HG03108 (cell line): ENCODE measurements around the gene UGCG.
"Not testable (repeated sequence)": the region's sequence is repeated elsewhere in the genome, so short reads cannot be mapped to it uniquely, and the experiment has no call there.

Experiments used
- ATAC-seq: cut with Tn5 transposase; IDR thresholded peaks from one replicate; pipeline ENCODE4 v1.9.1; 2021; ENCODE audit warnings: moderate library complexity; ENCODE audit not compliant: unreplicated experiment

The UGCG gene

GRCh38 chr9:111890334-111890733 lies 6.3 kb upstream of the UGCG start:
- no peak for ATAC-seq

DNA sequence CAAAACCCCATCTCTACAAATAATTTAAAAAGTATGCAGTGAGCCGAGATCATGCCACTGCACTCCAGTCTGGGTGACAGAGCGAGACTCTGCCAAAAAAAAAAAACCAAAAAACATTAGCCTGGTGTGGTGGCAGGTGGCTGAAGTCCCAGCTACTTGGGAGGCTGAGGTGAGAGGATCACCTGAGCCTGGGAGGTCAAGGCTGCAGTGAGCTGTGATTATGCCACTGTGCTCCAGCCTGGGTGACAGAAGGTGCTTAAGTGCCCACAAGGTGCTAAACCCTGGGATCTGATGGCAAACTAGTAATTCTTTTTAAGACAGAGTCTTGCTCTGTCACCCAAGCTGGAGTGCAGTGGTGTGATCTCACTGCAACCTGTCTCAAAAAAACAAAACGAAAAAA lies 5.7 kb upstream of the UGCG start:
- ATAC-seq, result not testable (repeated sequence)

GRCh38 chr9:111891910-111892499 lies 4.6 kb upstream of the UGCG start:
- no peak for ATAC-seq

DNA sequence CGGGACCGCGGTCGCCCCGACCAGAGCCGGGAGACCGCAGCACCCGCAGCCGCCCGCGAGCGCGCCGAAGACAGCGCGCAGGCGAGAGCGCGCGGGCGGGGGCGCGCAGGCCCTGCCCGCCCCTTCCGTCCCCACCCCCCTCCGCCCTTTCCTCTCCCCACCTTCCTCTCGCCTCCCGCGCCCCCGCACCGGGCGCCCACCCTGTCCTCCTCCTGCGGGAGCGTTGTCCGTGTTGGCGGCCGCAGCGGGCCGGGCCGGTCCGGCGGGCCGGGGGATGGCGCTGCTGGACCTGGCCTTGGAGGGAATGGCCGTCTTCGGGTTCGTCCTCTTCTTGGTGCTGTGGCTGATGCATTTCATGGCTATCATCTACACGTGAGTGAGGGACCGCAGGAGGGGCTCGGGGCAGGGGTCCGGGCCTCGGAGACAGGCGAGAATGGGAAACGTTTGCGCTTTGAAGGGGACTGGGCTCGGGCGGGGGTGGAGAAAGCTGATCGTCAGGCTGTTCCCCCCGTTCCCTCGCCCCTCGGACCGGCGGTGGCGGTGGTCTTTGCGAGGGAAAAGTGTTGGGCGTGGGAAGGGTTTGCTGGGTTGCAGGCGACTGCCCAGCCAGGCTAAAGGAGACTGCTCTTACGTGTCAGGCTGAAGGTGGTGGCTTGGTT lies 457 bp downstream of the UGCG start:
- peak; percentile 29 for ATAC-seq

- peak; percentile 26 for ATAC-seq
Measured at GRCh38 chr9:111897601-111898137, 1.1 kb downstream of the UGCG start.

GRCh38 chr9:111898331-111899096 lies 1.9 kb downstream of the UGCG start:
- ATAC-seq, result no peak

DNA sequence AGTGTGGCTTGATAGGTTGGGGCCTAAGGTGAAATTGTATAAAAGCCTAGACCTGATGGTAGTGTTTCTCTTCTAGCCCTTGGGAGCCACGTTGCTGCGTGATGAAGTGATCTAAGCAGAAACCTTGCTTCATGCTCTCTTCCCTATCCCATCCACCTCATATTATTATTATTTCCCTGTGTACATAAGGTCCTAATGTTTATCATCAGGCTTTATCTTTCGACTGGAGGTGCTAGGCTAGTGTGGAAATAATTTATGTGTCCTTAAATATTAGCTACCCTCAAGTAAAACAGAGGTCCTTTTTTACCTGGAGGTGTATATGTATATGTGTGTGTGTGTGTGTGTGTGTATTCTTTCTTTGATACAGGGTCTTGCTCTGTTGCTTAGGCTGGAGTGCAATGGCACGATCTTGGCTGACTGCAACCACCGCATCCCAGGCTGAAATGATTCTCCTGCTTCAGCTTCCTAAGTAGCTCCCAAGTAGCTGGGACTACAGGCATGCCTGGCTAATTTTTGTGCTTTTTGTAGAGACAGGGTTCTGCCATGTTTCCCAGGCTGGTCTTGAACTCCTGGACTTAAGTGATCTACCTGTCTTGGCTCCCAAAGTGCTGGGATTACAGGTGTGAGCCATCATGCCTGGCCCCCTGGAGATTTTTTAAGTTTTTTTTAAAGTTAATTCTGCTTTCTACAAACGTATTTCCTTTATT lies 3.7 kb downstream of the UGCG start:
- ATAC-seq, result no peak

DNA sequence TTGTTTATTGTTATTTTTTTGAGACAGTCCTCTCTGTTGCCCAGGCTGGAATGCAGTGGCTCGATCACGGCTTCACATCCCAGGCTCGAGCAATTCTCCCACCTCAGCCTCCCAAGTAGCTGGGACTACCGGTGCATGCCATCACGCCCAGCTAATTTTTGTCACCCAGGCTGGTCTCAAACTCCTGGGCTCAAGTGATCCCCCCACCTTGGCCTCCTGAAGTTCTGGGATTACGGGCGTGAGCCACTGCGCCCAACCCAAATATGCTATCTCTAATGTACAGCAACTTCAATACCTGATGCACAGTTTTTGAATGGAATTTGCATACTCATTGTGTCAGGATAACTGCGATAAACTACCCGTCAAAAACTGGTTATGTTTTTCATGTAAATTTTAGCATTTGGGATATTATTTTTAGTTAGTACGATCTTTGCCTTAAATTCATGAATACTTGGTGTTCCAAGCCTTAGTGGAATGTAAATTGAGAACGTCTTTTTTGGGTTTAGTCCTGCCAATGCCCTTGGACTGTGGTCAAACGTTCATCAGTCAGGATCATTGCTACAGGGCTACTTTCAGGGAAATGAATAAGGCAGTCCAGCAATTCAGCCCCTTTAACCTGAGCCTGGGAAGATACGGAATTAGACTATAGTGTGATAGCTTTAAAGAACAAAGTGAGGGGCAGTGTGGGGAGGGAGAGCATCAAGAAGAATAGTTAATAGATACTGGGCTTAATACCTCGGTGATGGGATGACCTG lies 4.4 kb downstream of the UGCG start:
- no peak for ATAC-seq

GRCh38 chr9:111902391-111903139 lies 6.0 kb downstream of the UGCG start:
- no peak for ATAC-seq

DNA sequence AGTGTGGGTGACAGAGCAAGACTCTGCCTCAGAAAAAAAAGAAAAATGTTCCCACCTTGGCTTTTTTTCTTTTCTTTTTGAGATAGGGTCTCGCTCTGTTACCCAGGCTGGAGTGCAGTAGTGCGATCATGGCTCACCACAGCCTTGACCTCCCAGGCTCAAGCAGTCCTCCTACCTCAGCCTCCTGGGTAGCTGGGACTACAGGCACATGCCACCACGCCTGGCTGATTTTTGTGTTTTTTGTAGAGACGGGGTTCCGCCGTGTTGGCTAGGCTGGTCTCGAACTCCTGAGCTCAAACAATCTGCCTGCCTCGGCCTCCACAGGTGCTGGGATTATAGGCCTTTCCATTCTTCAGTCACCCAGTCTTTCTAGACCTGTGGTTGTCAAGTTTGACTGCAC lies 6.9 kb downstream of the UGCG start:
- not testable (repeated sequence) for ATAC-seq

GRCh38 chr9:111904026-111904425 lies 7.4 kb downstream of the UGCG start:
- no peak for ATAC-seq

GRCh38 chr9:111904891-111905291 lies 8.3 kb downstream of the UGCG start:
- ATAC-seq, result no peak

DNA sequence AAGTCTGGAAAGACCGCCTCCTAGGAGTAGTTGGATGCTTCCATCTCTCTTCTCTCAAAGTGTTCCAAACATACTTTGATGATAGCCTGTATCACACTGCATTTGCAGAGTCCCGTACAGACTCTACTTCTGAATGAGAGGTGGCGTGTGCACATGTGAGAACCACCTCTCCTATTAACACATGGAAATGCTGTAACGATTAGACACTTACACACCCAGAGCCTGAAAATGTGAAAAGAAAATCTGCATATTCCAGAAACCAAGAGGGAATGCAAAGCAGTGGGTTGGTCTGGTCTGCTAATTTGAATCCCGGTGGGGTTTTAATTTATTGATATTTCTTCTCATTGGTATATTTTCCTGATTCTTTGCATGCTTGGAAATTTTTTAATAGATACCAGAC lies 10.5 kb downstream of the UGCG start:
- no peak for ATAC-seq

GRCh38 chr9:111909444-111909843 lies 12.8 kb downstream of the UGCG start:
- ATAC-seq, result peak; percentile 40

DNA sequence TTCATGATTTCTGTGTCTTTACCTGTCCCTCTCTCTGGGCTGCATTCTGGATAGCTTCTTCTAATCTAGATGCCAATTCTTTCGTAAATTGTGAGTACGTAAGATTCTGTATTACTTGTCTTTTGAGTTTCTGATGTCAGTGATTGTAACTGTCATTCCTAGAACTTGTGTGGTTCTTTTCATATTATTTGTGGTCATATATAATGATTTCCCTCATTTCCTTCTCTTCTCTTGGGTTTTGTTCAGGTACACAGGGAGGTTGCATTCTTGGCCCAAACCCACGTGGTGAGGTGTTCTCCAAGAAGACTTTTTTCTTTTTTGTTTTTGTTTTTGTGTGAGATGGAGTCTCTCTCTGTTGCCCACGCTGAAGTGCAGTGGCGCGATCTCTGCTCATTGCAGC lies 13.8 kb downstream of the UGCG start:
- ATAC-seq, result no peak

DNA sequence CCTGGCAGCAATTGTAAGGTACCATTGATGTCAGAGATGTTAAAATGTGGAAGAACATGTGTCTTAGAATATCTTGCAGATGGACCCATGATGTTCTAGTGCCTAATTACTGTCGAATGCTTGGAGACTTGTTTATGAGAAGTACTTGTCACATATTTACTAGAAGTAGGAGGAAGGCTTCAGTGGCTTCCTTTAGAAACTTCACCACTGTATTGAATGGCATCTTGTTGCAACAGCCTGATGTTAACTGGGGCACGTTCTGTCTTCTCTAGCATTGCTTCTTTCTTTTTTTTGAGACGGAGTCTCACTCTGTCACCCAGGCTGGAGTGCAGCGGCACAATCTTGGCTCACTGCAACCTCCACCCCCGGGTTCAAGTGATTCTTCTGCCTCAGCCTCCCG lies 16.5 kb downstream of the UGCG start:
- ATAC-seq, result no peak

DNA sequence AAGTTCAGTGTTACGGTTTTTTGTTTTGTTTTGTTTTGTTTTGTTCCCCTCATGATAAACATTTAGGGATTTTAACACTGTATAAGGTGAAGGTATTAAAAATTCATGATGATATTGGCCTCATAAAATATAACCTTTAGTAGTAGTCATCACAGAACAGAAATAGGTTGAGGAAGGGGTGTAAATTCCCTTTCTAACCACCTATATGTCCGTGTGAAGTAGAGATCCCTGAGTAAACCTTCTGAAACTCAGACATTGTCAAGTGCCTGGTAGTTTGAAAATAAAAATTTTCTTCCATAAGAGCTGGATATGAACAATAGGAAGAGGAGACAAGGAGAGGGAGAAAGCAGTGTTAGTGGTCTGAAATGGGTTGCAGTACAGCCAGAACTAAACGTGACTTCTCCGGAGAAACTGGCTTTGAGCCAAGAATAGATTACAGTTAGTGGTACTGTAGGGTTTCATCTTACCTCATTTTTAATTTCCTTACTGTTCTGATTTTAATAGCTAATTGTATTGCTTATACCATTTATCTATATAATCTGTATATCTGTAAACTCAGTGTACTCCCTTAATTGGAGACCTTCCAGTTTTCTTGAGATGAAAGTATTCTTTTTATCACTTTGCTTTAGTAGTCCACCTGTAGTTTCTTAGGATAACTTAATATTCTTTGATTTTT lies 18.3 kb downstream of the UGCG start:
- ATAC-seq, result no peak

- ATAC-seq, result no peak
Measured at GRCh38 chr9:111915425-111915758, 18.8 kb downstream of the UGCG start.

DNA sequence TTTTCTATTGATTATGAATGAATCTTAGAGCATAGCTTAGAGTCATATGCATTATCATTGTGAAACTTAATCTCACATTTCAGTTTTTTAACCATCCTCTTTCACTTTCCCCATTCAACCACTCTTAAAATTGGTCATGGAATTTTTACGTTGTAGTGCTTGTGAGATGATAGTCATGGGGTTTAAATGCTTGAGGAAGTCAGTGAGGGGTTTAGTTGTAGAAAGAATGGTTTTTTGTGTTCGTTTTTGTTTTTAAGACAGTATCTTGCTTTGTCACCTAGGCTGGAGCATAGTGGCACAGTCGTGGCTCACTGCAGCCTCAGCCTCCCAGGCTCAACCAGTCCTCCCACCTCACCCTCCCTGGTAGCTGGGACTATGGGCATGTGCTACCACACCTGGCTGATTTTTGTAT lies 19.6 kb downstream of the UGCG start:
- peak; percentile 54 for ATAC-seq
